Measurements from ENCODE around the gene BACH2.
"Not testable (repeated sequence)": the region's sequence is repeated elsewhere in the genome, so short reads cannot be mapped to it uniquely, and the experiment has no call there.

The BACH2 gene

GRCh38 chr6:90168693-90169131 lies 127.9 kb downstream of the BACH2 start:
- Histone ChIP-seq H3K9me3 (ENCODE audit: control insufficient read depth, insufficient read depth, low read length) (no peaks in the 10 kb centered on the region), H3K4me3 (ENCODE audit: low read length) (peak overlapping the region; percentile 20; the same call in 1 of the 2 replicates), H3K4me1 (ENCODE audit: control insufficient read depth, low read length) (peaks cover 79% of the 10 kb centered on the region), H3K4me2 (ENCODE audit: low read length) (peak overlapping the region; percentile 17), H3K9me2 (replicated peaks; ENCODE audit: control insufficient read depth, low read length) (no peaks in the 10 kb centered on the region), H3K27me3 (ENCODE audit: control insufficient read depth, low read length) (no peaks in the 10 kb centered on the region), H3K36me3 (ENCODE audit: control insufficient read depth, low read length) (peaks cover 64% of the 10 kb centered on the region), H4K20me1 (ENCODE audit: control insufficient read depth, insufficient read depth, low read depth, low read length) (peaks cover 43% of the 10 kb centered on the region), H3K27ac (ENCODE audit: low read depth, low read length) (0 out of 2 replicates have a peak overlapping the region, but pooled peaks have one; percentile 11), H3F3A (ENCODE audit: control insufficient read depth, insufficient read depth) (peaks cover 39% of the 10 kb centered on the region), H3K79me2 (ENCODE audit: control insufficient read depth, low read length) (peaks cover 93% of the 10 kb centered on the region)
- no peak for TF ChIP-seq CTCF (IDR thresholded peaks at IDR 0.05; ENCODE audit: low read depth, low read length, poor library complexity, severe bottlenecking)

GRCh38 chr6:90167514-90168379 lies 128.9 kb downstream of the BACH2 start:
- Histone ChIP-seq H3K4me1 (ENCODE audit: control insufficient read depth, low read length) (peaks cover 77% of the 10 kb centered on the region), H3K9me2 (replicated peaks; ENCODE audit: control insufficient read depth, low read length) (no peaks in the 10 kb centered on the region), H3K27me3 (ENCODE audit: control insufficient read depth, low read length) (no peaks in the 10 kb centered on the region), H3K79me2 (ENCODE audit: control insufficient read depth, low read length) (peaks cover 93% of the 10 kb centered on the region), H3K36me3 (ENCODE audit: control insufficient read depth, low read length) (peaks cover 62% of the 10 kb centered on the region), H3K9me3 (ENCODE audit: control insufficient read depth, insufficient read depth, low read length) (no peaks in the 10 kb centered on the region), H4K20me1 (ENCODE audit: control insufficient read depth, insufficient read depth, low read depth, low read length) (peaks cover 39% of the 10 kb centered on the region), H3K4me2 (ENCODE audit: low read length) (peak overlapping the region; percentile 17), H3K27ac (ENCODE audit: low read depth, low read length) (no peak overlapping the region), H3K4me3 (ENCODE audit: low read length) (0 out of 2 replicates have a peak overlapping the region, but pooled peaks have one; percentile 21), H3F3A (ENCODE audit: control insufficient read depth, insufficient read depth) (peaks cover 45% of the 10 kb centered on the region)
- TF ChIP-seq EZH2phosphoT487 (IDR thresholded peaks at IDR 0.05; ENCODE audit: borderline replicate concordance, low read length), result no peak
- TF ChIP-seq CTCF (IDR thresholded peaks at IDR 0.05; ENCODE audit: low read depth, low read length, poor library complexity, severe bottlenecking), result no peak

GRCh38 chr6:90166155-90166924 lies 130.3 kb downstream of the BACH2 start:
- peaks cover 93% of the 10 kb centered on the region for H3K79me2 ChIP-seq (ENCODE audit: control insufficient read depth, low read length)
- H3K36me3 ChIP-seq (ENCODE audit: control insufficient read depth, low read length), result peaks cover 66% of the 10 kb centered on the region
- not testable (repeated sequence) for H3K27ac ChIP-seq (ENCODE audit: low read depth, low read length); H3K27me3 ChIP-seq (ENCODE audit: control insufficient read depth, low read length); H3K9me3 ChIP-seq (ENCODE audit: control insufficient read depth, insufficient read depth, low read length); H3K4me3 ChIP-seq (ENCODE audit: low read length); H3K4me2 ChIP-seq (ENCODE audit: low read length); H3K9me2 ChIP-seq (replicated peaks; ENCODE audit: control insufficient read depth, low read length)
- H3K4me1 ChIP-seq (ENCODE audit: control insufficient read depth, low read length), result peaks cover 77% of the 10 kb centered on the region
- H3F3A ChIP-seq (ENCODE audit: control insufficient read depth, insufficient read depth), result peaks cover 46% of the 10 kb centered on the region
- peaks cover 46% of the 10 kb centered on the region for H4K20me1 ChIP-seq (ENCODE audit: control insufficient read depth, insufficient read depth, low read depth, low read length)
